ENCODE results near the gene IFI44.

The IFI44 gene

GRCh38 chr1:78713297-78713696 is 63.7 kb downstream of the IFI44 start:
- DNase-seq (ENCODE audit: low read depth): no peak
- H3K4me3 ChIP-seq (ENCODE audit: low read length): no peak overlapping the region
- no peak for TF ChIP-seq CTCF (IDR thresholded peaks at IDR 0.05; ENCODE audit: insufficient read depth, low read depth, low read length, missing control alignments)

Data from epithelial cell of esophagus (primary cell).